ENCODE data around the gene CYP1A1.
A peak's percentile ranks its signal among the peaks of the same experiment; 100 is the strongest.
"Not testable (repeated sequence)": the region's sequence is repeated elsewhere in the genome, so short reads cannot be mapped to it uniquely, and the experiment has no call there.

The CYP1A1 gene

DNA sequence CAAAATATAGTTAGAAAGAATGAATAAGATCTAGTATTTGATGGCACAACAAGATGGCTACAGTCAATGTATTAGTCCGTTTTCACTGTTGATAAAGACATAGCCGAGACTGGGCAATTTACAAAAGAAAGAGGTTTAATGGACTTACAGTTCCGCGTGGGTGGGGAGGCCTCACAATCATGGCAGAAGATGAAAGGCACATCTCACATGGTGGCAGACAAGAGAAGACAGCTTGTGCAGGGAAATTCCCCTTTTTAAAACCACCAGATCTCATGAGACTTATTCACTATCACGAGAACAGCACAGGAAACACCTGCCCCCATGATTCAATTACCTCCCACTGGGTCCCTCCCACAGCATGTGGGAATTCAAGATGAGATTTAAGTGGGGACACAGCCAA, 12.9 kb upstream of the CYP1A1 start:
- DNase-seq (ENCODE audit: low spot score), result not testable (repeated sequence)

DNA sequence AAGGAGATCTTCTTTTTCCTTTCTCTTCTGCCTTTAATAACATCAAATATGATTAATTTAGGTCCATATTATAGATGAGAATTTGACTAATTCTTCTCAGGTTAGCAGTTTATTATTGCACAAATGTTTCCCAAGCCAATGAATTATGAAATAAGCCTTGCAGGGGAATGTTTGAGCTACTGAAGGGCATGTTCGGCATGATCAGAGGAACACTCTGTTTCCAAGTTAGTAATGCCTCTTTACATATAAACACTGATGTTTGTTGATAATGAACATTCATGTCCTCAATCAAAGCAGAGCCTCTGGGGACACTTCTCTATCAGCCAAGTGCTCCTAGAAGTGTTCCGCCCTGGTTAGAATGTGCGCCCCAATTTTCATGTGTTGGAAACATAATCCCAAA, 10.0 kb upstream of the CYP1A1 start:
- DNase-seq (ENCODE audit: low spot score), result no peak

DNA sequence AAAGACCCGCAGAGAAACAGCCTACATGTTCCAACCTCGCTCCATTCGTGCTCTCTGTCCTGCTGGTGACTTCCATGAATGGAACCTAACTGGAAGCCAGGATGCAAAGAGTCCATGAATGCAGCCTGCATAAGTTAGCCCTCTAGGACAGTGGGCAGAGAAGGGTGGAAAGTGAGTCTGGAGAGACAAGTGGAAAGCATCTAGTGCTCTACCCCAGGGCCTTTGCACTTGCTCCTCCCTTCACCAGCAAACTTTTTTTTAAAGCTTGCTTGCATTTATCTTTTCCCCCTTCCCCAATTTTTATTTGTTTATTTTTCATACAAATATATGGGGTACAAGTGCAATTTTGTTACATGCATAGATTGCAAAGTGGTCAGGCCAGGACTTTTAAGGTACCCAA, 7.9 kb upstream of the CYP1A1 start:
- DNase-seq (ENCODE audit: low spot score), result no peak

DNA sequence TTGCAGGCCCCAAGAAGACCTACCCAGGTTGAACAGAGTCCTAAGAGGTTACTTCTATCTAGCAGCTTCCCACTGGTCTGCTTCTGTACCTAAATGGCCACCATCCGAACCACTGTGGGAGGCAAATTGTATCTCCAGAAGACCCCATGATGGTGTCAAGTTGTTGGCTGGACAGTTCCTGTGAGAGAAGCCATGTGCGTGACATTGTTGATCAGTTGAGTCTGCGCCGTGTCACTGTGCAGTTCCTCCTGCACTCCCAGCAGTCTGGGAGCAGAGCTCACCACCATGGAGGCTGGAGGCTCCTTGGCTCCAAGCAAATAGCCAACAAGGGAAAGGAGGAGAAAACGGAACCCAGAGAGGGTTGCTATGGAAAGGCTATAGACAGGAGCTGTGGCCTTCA, 7.5 kb upstream of the CYP1A1 start:
- DNase-seq (ENCODE audit: low spot score), result no peak

DNA sequence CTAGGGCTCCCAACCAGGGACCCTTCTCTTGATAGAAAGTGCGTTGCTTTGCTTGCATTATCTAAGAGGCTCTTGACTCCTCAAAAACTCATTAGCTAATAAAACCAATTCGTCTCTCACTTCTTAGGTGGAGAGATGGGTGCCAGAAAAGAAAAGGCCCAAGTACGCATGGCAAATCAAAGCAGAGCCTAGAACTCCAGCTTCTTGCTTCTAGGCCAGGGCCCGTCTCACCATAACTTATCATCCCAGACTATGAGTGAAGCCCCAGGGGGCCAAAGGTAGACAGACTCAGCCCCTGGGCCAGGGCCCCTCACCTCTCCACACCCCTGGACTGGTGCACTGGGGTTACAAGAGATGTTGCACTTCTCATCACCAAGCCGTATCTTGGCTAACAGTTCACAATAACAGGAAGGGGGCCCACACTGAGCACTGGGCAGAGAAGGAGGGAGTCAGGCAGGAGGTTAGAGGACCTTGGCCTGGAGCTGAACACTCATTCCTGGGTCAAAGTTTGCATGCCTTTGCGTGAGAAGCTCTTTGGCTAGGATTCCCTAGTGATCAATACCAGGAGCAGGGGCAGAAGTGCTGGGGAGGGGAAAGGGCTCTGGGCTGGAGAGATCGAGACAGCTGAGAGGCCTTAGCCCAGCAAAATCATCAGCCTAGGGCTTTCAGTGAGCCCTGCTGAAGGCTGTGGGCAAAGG, 5.4 kb upstream of the CYP1A1 start:
- DNase-seq (ENCODE audit: low spot score), result no peak

DNA sequence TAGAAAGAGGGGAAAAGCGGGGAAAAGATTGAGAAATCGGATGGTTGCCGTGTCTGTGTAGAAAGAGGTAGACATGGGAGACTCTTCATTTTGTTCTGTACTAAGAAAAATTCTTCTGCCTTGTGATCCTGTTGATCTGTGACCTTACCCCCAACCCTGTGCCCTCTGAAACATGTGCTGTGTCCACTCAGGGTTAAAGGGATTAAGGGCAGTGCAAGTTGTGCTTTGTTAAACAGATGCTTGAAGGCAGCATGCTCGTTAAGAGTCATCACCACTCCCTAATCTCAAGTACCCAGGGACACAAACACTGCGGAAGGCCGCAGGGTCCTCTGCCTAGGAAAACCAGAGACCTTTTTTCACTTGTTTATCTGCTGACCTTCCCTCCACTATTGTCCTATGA, 4.0 kb upstream of the CYP1A1 start:
- not testable (repeated sequence) for DNase-seq (ENCODE audit: low spot score)

DNA sequence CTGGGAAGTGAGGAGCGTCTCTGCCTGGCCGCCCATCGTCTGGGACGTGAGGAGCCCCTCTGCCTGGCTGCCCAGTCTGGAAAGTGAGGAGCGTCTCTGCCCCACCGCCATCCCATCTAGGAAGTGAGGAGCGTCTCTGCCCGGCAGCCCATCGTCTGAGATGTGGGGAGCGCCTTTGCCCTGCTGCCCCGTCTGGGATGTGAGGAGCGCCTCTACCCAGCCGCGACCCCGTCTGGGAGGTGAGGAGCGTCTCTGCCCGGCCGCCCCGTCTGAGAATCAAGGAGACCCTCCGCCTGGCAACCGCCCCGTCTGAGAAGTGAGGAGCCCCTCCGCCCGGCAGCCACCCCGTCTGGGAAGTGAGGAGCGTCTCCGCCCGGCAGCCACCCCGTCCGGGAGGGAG, 3.4 kb upstream of the CYP1A1 start:
- DNase-seq (ENCODE audit: low spot score), result not testable (repeated sequence)

DNA sequence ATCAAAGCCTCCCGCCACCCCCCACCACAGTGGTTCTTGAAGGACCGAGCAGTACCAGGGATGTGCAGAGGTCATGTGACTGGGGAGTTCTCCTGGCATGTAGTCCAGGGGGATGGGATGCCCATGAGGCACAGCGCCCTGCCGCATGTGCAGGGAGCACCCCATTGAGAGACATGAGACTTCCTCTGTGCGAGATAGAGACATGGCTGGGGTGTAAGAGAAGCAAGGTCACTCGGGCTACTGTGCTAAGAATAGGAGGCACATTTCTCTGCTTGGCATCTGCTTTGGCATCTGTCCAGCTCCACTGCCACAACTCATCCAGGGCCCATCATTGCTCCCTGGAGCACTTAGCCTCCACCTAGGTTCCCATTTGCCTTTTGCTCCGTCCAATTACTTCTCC, 2.4 kb upstream of the CYP1A1 start:
- no peak for DNase-seq (ENCODE audit: low spot score)

DNA sequence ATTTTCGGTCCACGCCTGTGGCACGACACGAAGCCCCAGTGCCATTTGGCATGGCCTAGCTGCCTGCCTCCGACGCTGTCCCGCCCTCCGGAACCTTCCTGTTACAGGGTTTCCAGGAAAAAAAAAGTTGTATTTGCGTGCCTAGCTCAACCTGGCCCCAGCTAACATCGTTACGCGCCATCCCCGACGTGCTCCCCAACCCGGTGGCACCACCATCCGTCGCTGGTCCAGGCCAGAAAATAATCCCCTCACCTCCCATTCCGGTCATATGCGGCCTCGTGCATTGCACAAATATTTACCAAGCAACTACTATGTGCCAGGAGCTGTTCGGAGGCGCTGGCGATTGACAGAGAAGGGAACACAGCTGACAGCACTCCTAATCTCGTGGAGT, 1.4 kb upstream of the CYP1A1 start:
- no peak for DNase-seq (ENCODE audit: low spot score)

DNA sequence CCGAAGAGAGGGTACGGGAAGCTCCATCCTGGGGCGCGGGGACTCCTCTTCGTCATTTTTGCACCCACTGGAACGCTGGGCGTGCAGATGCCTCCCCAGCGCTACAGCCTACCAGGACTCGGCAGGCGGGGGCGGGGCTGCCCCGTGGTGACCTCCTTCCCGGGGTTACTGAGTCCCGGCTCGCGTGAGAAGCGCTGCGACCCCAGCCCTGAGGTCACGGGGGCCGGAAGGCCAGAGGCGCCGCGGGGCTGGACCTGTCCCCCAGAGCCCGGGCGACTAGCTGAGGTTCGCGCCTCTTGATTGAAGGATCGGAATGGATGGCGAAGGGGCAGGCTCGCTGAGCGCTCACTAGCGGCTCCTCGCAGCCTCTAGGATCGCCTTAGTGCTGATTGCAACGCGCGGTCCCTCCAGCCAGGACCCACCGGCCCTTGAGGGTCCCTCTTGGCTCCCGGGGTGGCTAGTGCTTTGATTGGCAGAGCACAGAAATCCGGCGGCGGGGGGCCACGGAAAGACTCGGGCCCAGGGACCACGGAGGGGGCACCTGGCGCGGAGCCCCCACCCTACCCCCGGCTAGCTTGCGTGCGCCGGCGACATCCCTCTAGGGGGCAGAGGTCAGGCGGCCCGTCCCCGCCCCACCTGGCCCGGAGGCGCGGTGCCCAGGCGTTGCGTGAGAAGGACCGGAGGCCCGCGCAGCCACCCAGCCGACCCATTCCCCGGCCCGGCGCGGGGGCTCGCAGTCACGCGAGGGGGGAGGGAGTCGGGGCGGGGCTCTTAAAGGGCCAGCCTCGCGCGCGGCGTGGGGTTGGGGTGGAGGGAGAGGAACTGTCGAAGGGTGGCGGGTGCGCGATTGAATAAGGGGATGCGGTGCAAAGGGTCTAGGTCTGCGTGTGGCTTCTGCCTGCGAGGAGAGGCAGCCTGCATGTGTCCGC, 781 bp upstream of the CYP1A1 start:
- DNase-seq (ENCODE audit: low spot score), result no peak

DNA sequence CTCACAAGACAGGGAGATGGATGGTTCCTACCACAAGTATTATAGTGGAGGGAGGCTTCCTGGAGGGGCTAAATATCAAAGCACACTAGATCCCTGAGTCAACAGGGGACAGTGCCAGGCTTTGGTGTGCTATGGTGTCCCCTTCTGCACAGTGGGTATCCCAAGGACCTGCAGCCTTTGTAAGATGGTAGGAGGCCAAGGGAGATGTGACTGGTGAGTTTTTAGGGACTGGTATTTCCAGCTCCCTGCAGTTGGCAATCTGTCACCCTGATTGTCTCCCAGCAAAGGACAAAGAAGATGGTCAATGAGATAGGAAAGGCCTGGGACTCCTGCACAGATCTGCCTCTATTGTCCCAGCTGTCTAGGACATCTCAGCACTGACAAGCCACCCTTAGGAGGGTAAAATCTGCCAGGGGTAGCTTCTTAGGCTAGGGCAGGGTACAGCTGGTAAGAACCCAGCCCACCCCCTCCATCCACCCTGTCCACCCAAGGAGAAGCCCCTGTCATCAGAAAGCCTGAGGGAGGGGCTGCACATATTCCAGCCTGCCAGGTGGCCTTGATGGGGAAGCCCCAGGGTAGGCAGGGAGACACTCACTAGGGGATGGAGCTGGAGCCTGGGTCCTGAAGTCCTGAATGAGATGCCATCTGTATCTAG, 631 bp downstream of the CYP1A1 start:
- DNase-seq (ENCODE audit: low spot score), result no peak

DNA sequence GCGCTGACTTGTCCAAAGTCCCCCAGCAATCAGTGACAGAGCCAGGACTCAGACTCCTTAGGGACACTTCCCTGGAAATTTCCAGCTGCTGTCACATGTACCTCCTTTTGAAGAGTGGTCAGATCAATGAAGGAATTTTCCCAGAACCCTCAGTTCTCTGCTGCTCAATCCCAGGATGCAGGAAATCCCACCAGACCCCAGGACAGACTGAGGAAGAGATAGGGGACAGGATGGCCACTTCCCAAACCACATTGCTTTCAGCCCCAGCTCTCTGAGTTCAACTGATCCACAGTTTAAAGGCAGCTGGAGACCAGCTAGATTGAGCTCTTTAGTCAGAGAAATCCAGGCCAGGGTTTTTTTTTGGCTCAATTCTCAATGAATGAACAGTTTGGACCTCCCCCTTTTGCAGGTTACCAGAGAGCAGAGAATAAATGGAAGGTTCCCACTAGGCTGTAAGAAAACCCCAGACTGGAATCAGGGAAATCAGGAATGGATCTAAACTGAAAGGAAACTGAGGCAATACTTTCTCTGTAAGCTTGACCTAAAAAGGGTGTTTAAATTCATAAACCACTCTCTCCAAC, 1.5 kb downstream of the CYP1A1 start:
- DNase-seq (ENCODE audit: low spot score), result peak; percentile 79

DNA sequence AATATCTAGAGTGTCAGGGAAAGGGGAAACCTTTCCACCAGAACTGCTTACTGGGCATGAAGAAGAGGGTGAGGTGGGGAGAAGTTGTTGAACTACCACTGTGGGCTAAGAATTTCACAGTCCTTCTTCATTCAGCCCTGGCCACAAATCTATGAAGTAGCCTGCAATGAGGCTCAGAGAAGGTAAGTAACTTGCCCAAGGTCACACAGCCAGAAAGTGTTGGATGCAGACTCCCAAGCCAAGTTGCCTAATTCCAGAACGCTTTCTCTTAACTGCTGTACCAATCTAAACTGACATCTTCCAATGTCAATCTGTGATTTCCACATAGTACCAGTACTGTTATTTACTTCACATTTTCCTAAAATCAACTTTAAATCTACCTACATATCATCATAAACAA, 2.1 kb downstream of the CYP1A1 start:
- no peak for DNase-seq (ENCODE audit: low spot score)

DNA sequence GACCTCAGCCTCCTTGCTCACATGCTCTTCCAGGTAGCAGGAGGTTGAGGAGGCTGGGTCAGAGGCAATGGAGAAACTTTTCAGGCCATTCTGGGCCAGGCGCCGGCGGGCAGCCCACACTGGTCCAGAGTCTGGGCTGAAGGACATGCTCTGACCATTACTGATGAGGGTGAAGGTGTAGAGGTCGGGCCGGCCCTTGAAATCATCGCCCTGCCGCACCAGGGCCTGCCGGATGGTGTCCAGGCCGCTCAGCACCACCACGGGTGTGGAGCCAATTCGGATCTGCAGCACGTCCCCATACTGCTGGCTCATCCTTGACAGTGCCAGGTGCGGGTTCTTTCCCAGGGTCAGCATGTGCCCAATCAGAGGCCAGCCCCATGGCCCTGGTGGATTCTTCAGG, 2.7 kb downstream of the CYP1A1 start:
- no peak for DNase-seq (ENCODE audit: low spot score)

DNA sequence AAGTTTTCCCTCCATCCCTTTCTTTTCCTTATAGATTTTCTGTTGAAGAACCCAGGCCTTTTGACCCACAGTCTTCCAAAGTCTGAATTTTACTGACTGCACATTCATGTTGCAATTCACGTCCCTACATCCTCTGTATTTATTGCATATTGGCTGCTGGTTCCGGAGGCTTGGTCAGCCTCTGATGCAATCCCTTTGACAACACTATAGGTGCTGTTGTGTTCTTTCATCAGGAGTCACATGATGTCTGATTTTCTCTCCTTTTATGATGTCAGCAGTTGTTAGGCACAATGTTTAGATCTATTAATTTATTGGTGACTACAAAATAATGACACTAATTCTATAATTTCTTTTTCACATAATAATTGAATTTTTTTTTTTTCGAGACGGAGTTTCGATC, 8.7 kb downstream of the CYP1A1 start:
- DNase-seq (ENCODE audit: low spot score), result no peak

DNA sequence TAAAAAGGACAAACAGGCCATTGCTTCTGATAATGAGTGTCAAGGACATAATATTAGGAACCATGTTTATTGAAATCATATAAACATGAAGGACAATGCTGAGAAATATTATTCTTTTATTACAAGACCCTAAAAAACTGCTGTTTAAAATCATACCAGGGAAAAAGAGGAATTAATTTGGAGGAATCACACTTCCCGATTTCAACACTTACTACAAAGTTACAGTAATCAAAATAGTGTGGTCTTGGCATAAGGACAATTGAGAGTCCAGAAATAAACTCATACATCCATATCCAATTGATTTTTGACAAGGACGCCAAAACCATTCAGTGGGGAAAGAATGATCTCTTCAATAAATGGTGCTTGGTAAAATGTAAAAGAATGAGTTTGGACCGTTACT, 13.0 kb downstream of the CYP1A1 start:
- DNase-seq (ENCODE audit: low spot score), result no peak

DNA sequence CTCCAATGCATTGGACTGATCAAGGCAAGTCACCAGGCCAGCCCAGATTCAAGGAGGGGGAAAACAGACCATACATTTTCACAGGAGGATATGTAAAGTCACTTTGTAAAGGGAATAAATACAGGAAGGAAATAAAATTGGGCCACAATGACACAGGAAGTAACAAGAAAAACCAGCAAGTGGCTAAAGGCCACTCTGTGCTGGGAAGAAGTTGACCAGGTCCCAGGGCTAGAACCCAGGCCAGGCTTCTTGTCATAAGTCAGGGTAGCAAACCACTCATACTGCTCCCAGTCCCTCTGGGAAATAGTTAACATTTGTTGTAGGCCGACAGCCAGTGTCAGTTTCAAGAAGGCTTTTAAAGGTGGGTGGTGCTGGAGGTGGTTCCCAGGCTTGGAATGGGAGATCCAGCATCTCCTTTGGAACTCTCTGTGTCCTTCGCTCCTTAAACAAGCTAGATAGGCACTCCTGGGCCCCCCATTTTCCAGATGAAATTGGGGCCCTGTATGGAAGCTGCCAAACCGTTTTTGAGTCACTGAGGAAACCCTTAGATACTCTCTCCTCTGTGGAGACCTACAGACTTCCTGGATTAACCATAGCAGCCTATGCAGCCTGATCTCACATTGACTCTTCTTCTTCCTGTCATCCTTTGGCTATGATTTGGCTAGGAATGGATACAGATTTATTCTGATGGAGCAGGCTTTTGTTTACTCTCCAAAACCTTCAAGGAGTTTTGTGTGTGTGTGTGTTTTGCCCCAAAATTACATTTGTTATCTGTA, 14.8 kb downstream of the CYP1A1 start:
- no peak for DNase-seq (ENCODE audit: low spot score)

DNA sequence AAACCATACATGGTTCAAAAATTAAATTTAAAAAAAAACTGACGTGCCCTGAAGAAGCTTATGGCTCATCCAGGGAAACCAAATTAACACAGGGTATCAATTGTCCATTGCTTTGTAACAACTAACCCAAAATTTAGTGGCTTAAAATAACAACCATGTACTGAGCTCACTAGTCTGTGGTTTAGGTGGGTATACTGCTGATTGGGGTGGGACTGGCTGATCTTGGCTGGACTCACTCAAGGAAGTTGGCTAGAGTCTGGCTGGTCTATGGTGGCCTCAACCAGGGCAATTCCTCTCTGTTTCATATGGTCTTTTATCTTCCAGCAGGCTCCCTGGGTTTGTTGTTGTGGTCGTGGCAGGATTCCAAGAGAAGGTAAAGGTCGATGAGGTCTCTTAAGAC, 15.4 kb downstream of the CYP1A1 start:
- no peak for DNase-seq (ENCODE audit: low spot score)

DNA sequence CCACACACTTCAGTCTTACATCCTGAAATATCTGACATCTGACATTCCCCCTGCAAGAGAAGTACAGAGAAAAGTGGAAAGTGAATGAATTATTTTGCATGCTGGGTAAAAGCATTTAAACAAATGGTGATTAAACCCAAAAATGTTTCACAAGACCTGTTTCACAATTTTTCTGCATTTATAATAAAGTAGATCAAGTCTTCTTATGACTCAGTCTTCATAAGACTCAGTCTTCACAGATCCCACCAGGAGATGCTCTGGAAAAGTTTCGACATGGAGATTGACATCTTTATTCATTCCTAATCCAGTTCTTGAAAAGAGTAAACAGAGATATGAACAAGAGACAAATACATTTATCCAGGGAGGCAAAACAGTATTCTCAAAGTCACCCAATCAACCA, 16.3 kb downstream of the CYP1A1 start:
- no peak for DNase-seq (ENCODE audit: low spot score)

DNA sequence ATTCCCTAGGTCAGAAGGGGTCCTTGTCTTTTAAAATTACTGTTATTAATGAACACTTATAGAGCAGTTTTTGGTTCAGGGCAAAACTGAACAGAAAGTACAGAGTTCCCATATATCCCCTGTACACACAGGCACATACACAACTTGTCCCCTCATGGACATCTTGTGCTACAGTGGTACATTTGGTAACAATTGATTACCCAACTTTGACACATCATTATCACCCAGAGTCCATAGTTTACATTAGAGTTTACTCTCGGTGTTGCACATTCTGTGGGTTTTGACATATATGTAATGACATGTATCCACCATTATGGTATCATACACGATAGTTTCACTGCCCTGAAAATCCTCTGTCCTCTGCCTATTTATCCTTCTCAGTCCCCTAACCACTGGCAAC, 28.5 kb downstream of the CYP1A1 start:
- no peak for DNase-seq (ENCODE audit: low spot score)

DNA sequence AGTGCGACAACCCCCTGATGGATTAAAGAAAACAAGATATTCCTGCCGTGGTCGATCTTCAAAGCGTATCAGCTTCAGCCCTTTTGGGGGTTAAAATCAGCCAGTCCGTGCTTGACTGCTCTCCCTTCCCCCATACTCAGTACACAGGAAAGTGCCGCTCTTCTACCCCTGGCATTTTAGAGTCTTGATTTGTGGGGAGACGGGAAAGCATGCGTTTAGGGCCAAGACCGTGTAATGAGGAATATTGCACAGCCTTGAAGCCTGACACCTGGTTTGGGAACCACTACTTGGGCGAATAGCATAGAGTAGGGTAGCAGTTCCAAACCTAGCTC, 29.0 kb downstream of the CYP1A1 start:
- DNase-seq (ENCODE audit: low spot score), result no peak
